Endothelial cell of umbilical vein (primary cell): ENCODE data around the gene EFR3B. TPM values are rescaled to one million over a fixed set of nuclear protein-coding genes. Genes with fewer than 3 reads are reported as not detected.

ENCODE experiments used
- BruUV-seq: library from RNA; stranded (reverse); fragments of 400-500 nt; replicated peaks from 2 replicates; lab custom pipeline; 2021; lab: Mats Ljungman, UMichigan
- CTCF ChIA-PET: fragments of 300-600, 350-600 bp; sonication (Branson Sonifier 250); formaldehyde crosslinking; loops from one replicate; lab custom pipeline; 2021; ENCODE audit warnings: antibody characterized with exemption, inconsistent platforms; lab: Charles Lee
- POLR2A ChIA-PET: fragments of 300-600, 350-600 bp; sonication (Branson Sonifier 250); formaldehyde crosslinking; loops from one replicate; lab custom pipeline; 2021; ENCODE audit warnings: antibody characterized with exemption, inconsistent platforms; lab: Charles Lee
- DNase-seq: peaks from one replicate; pipeline ENCODE4 v3.0.0-alpha.2; 2011; ENCODE audit warnings: low read depth, low spot score
- FAIRE-seq: peaks from 2 replicates; lab custom pipeline; 2011; peaks lifted over from hg19 to GRCh38; lab: Jason Lieb, UNC
- H2AFZ ChIP-seq: 2 replicates; pipeline ENCODE4 v1.6.0; 2012; ENCODE audit warnings: low read depth, low read length, control low read depth, inconsistent platforms
- H3K27ac ChIP-seq: 2 replicates; pipeline ENCODE4 v1.5.1; 2011; ENCODE audit warnings: low read depth, mild to moderate bottlenecking, control low read depth, low read length, moderate library complexity; ENCODE audit not compliant: insufficient read depth
- H3K27me3 ChIP-seq, 2 experiments: 2 replicates each; pipeline versions ENCODE4 v1.6.0 to v1.6.1; 2011; ENCODE audit warnings: low read length in 2 of 2, mixed read lengths in 1 of 2; ENCODE audit not compliant: control insufficient read depth in 2 of 2, insufficient read depth in 2 of 2
- H3K36me3 ChIP-seq, 2 experiments: 2 replicates in 1 of 2; 3 replicates in 1 of 2; pipeline ENCODE4 v1.5.1; 2011; ENCODE audit warnings: low read length in 2 of 2, mild to moderate bottlenecking in 1 of 2, moderate library complexity in 1 of 2; ENCODE audit not compliant: control insufficient read depth in 2 of 2, insufficient read depth in 2 of 2; ENCODE audit errors: extremely low read depth in 1 of 2
- H3K4me1 ChIP-seq: 3 replicates; pipeline ENCODE4 v1.5.1; 2011; ENCODE audit warnings: mild to moderate bottlenecking, low read length; ENCODE audit not compliant: control insufficient read depth, insufficient read depth; ENCODE audit errors: extremely low read depth
- H3K4me2 ChIP-seq: 2 replicates; pipeline ENCODE4 v1.6.1; 2011; ENCODE audit warnings: low read length, control low read depth, mixed read lengths; ENCODE audit not compliant: insufficient read depth
- H3K4me3 ChIP-seq, 3 experiments: fragments of 200-600 bp in 1 of 3; sonication (generic), shearing (Covaris generic) in 1 of 3; replicated peaks in 1 of 3; 2 replicates each; pipeline ENCODE4 v1.5.1; 2011 to 2016; ENCODE audit warnings: control low read depth in 3 of 3, low read length in 3 of 3, mild to moderate bottlenecking in 2 of 3, inconsistent platforms in 1 of 3, low read depth in 1 of 3, moderate library complexity in 1 of 3; ENCODE audit not compliant: insufficient read depth in 1 of 3
- H3K79me2 ChIP-seq: 2 replicates; pipeline ENCODE4 v1.6.0; 2012; ENCODE audit warnings: low read length, inconsistent platforms; ENCODE audit not compliant: control insufficient read depth, insufficient read depth
- H3K9ac ChIP-seq: replicated peaks from 2 replicates; pipeline ENCODE3; 2011; ENCODE audit warnings: low read length, control low read depth; ENCODE audit not compliant: insufficient read depth; ENCODE audit errors: extremely low read depth
- H3K9me1 ChIP-seq: replicated peaks from 3 replicates; pipeline ENCODE4 v1.6.0; 2011; ENCODE audit warnings: mild to moderate bottlenecking, low read length; ENCODE audit not compliant: control insufficient read depth, insufficient read depth; ENCODE audit errors: extremely low read depth
- H3K9me3 ChIP-seq: replicated peaks from 2 replicates; pipeline ENCODE4 v1.5.1; 2012; ENCODE audit warnings: low read length, inconsistent platforms; ENCODE audit not compliant: control insufficient read depth, insufficient read depth
- H4K20me1 ChIP-seq: replicated peaks from 2 replicates; pipeline ENCODE3; 2011; ENCODE audit warnings: mild to moderate bottlenecking, low read length; ENCODE audit not compliant: control insufficient read depth, insufficient read depth; ENCODE audit errors: extremely low read depth
- EZH2 ChIP-seq: IDR thresholded peaks from 2 replicates; pipeline ENCODE4 v1.6.1; 2012; ENCODE audit warnings: borderline replicate concordance, low read depth, mild to moderate bottlenecking, moderate library complexity, low read length, inconsistent platforms; ENCODE audit not compliant: severe bottlenecking
- FOS ChIP-seq: IDR thresholded peaks from 2 replicates; pipeline ENCODE4 v1.6.1; 2011; ENCODE audit warnings: mild to moderate bottlenecking, low read length, moderate library complexity, borderline replicate concordance; ENCODE audit not compliant: insufficient read depth
- GATA2 ChIP-seq: IDR thresholded peaks from 2 replicates; pipeline ENCODE4 v1.7.0; 2011; ENCODE audit warnings: low read depth, mild to moderate bottlenecking, moderate library complexity, mixed read lengths, low read length; ENCODE audit not compliant: insufficient read length, insufficient read depth
- JUN ChIP-seq: IDR thresholded peaks from 2 replicates; pipeline ENCODE4 v1.6.1; 2011; ENCODE audit warnings: borderline replicate concordance, low read depth; ENCODE audit not compliant: insufficient read length, insufficient read depth
- MAX ChIP-seq: IDR thresholded peaks from 2 replicates; pipeline ENCODE4 v1.6.1; 2011; ENCODE audit not compliant: insufficient read depth, insufficient read length
- MYC ChIP-seq: IDR thresholded peaks from one replicate; pipeline ENCODE4 v1.6.1; 2011; ENCODE audit warnings: mild to moderate bottlenecking, low read depth, low read length
- POLR2A ChIP-seq: IDR thresholded peaks from 2 replicates; pipeline ENCODE4 v1.6.1; 2012; ENCODE audit warnings: low read depth, mild to moderate bottlenecking, control low read depth, low read length
- POLR2AphosphoS5 ChIP-seq: IDR thresholded peaks from 2 replicates; pipeline ENCODE4 v1.6.1; 2012; ENCODE audit warnings: low read depth, mild to moderate bottlenecking, control low read depth, low read length, moderate library complexity; ENCODE audit not compliant: insufficient read depth
- dilution Hi-C: fragments of 300-500 bp; cut with MboI; formaldehyde crosslinking; loops from one replicate; pipeline ENCODE4 v1.15.0; 2019; ENCODE audit warnings: low sequenced_read_pairs; ENCODE audit not compliant: extremely low pct_ligation_motif_present
- intact Hi-C: fragments of 100-400 bp; cut with micrococcal nuclease; formaldehyde crosslinking; loops from one replicate; pipeline ENCODE4 v1.10.0; 2022
- polyA plus RNA-seq, 4 experiments: library from polyadenylated mRNA; depleted of rRNA in 3 of 4; stranded (reverse) in 3 of 4; unstranded in 1 of 4; fragments of >200 nt; gene quantifications; 2 replicates each; pipeline versions ENCODE4 v1.2.1 to v1.2.3, GENCODE V29; 2011 to 2012; ENCODE audit warnings: missing spikeins in 1 of 4
- total RNA-seq: library from RNA; stranded (reverse); gene quantifications from 2 replicates; pipeline ENCODE4 v1.2.3, GENCODE V29; 2021
- TF ChIP-seq, protein P1 (sequence below), 2 donors: IDR thresholded peaks; 1 replicate in 1 of 2; 2 replicates in 1 of 2; pipeline ENCODE4 v1.5.1; 2011; ENCODE audit warnings: low read length in 2 of 2, mild to moderate bottlenecking in 2 of 2, moderate library complexity in 2 of 2, control low read depth in 1 of 2, inconsistent platforms in 1 of 2, low read depth in 1 of 2; ENCODE audit not compliant: insufficient read depth in 1 of 2; ENCODE audit errors: extremely low read depth in 1 of 2

EFR3B gene
- total and polyA plus RNA-seq, 2 donors (not counting 3 experiments of a cell fraction or from before 2014, with no cell fraction given), result 0.15 to 0.77 TPM

DNA sequence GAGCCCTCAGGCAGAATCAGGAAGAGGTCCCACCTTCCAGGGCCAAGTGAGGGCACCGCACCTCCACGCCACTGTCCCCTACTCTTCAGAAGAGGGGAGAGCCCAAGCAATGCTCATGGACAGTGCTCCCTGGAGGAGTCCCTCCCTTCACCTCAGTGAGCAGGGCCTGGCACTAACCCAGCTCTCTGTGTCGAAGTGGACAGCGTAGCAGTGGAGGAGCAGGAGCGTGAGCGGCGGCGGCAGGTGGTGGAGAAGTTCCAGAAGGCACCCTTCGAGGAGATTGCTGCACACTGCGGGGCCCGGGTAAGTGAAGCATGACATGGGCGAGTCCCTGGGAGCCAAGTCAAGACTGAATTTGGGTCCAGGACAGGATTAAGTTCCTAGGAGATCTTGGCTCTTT lies 109.8 kb downstream of the EFR3B start:
- Histone ChIP-seq H3K4me1 (no peaks in the 10 kb centered on the region), H3K9ac (no peak overlapping the region), H3K27ac (no peak overlapping the region), H3K9me1 (no peaks in the 10 kb centered on the region), H3K9me3 (no peaks in the 10 kb centered on the region), H4K20me1 (no peaks in the 10 kb centered on the region), H3K27me3 (peaks cover 0 to 2% of the 10 kb centered on the region in 2 experiments), H2AFZ (no peak overlapping the region), H3K36me3 (no peaks in the 10 kb centered on the region), H3K4me3 (no peak overlapping the region), H3K79me2 (no peaks in the 10 kb centered on the region), H3K4me2 (no peak overlapping the region)
- dilution Hi-C loops (no loop called here), intact Hi-C loops (no loop called here)
- no TSS peak for BruUV-seq
- POLR2A ChIA-PET, result no interaction called here
- FAIRE-seq, result no peak
- TF ChIP-seq GATA2, result no peak
- TF ChIP-seq MAX, result no peak
- no peak for TF ChIP-seq MYC
- no peak for TF ChIP-seq FOS
- no peak for TF ChIP-seq POLR2AphosphoS5
- TF ChIP-seq POLR2A, result no peak
- no peak for TF ChIP-seq EZH2
- TF ChIP-seq, protein P1, sequence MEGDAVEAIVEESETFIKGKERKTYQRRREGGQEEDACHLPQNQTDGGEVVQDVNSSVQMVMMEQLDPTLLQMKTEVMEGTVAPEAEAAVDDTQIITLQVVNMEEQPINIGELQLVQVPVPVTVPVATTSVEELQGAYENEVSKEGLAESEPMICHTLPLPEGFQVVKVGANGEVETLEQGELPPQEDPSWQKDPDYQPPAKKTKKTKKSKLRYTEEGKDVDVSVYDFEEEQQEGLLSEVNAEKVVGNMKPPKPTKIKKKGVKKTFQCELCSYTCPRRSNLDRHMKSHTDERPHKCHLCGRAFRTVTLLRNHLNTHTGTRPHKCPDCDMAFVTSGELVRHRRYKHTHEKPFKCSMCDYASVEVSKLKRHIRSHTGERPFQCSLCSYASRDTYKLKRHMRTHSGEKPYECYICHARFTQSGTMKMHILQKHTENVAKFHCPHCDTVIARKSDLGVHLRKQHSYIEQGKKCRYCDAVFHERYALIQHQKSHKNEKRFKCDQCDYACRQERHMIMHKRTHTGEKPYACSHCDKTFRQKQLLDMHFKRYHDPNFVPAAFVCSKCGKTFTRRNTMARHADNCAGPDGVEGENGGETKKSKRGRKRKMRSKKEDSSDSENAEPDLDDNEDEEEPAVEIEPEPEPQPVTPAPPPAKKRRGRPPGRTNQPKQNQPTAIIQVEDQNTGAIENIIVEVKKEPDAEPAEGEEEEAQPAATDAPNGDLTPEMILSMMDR (IDR thresholded peaks at IDR 0.05; ENCODE audit: extremely low read depth in 1 of 2, insufficient read depth in 1 of 2, low read depth in 1 of 2, low read length in 2 of 2), result no peak
- TF ChIP-seq JUN, result no peak
- DNase-seq, result no peak
- CTCF ChIA-PET, result interaction anchor here (1.6 to 1.8 kb wide), 2 partner anchors 11 to 176 kb away, joined by 5 to 6 read pairs; no protein-coding TSS in a partner anchor
